ENCODE data around the gene LRRC36.
A peak's percentile ranks its signal among the peaks of the same experiment; 100 is the strongest.
"Not testable (repeated sequence)": the region's sequence is repeated elsewhere in the genome, so short reads cannot be mapped to it uniquely, and the experiment has no call there.

Gene LRRC36

DNA sequence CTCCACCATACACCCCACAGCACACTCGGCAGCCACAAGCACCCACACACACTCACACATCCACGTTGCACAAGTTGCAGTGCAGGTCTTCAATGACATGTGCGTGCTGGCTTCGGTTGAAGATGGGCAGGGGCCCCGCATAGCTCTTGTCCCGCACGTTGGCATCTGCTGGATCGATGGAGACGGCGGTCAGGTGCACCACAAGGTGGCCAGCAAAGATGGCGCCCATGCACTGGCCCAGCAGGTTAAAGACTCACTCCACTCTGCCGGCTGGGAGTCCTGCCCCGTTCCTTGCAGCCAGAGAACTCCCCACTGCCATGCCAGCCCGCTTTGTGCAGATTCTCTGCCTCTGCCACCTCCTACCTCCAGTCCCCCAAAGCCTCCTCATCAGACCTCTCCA is 74.3 kb downstream of the LRRC36 start:
- no peak for DNase-seq (ENCODE audit: low spot score)

DNA sequence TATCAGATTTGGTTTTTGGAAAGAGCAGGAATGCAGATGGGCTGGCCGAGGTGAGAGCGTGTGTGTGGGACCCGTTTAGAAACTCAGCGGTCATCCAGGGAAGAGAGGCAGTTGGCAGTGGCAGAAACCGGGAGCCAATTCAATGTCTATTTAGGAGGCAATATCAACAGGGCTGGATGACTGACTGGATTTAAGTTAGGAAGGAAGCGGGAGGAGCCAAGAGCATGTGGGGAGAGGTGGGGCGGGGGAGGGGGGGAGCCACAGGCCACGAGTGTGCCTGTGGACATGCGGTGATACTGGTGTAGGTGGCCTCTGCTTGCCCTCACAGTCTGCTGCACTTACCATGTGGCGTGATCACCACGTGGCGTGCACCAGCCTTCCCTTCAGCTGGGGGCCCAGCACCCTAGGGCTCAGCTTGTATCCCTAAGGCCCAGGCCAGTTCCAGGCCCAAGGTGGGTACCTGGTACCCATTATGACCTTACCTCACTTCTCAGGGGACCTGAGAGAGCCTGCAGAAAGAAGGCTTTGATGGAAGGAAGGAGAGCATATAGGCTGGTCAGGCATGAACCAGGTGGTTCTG is 77.5 kb downstream of the LRRC36 start:
- DNase-seq (ENCODE audit: low spot score): no peak

DNA sequence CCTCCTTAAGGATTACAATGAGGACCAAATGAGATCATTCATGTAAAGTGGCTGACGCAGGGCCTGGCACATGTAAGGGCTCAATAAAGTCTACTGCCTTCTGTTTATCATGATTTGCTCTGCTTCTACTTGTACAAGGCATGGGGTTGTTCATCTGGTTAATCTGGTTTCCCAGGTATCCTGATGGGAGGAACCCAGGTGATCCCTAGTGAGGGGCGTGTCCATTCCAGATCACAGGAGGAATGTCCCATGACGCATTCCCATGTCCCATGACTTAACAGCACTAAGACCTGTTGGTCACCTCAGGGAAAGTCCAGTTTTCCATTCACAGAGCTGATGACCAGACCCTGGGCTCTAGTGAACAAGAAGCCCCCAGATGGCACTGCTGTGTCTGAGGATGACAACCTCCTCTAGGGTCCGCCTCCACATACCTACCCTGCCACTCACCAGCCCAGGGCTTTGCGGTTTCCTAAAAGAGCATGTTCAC is 78.2 kb downstream of the LRRC36 start:
- DNase-seq (ENCODE audit: low spot score): no peak

DNA sequence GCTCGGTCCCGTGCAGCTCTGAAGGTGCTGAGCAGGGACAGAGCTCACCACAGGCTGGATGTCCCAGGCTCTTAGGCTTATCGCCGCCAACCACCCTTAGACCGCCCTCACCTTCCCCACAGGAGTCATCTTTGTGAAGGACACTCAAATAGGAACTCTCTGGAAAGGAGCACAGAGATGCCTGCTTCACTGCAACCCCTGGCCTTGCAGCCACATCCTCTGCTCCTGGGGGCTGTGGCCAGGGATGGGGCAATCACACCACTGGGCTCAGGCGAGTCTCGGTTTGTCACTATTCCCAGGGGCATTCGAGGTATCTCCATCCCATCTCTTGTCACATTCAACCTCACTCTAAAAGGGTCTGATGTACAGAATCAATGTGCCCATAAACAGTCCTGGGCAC is 78.7 kb downstream of the LRRC36 start:
- no peak for DNase-seq (ENCODE audit: low spot score)

DNA sequence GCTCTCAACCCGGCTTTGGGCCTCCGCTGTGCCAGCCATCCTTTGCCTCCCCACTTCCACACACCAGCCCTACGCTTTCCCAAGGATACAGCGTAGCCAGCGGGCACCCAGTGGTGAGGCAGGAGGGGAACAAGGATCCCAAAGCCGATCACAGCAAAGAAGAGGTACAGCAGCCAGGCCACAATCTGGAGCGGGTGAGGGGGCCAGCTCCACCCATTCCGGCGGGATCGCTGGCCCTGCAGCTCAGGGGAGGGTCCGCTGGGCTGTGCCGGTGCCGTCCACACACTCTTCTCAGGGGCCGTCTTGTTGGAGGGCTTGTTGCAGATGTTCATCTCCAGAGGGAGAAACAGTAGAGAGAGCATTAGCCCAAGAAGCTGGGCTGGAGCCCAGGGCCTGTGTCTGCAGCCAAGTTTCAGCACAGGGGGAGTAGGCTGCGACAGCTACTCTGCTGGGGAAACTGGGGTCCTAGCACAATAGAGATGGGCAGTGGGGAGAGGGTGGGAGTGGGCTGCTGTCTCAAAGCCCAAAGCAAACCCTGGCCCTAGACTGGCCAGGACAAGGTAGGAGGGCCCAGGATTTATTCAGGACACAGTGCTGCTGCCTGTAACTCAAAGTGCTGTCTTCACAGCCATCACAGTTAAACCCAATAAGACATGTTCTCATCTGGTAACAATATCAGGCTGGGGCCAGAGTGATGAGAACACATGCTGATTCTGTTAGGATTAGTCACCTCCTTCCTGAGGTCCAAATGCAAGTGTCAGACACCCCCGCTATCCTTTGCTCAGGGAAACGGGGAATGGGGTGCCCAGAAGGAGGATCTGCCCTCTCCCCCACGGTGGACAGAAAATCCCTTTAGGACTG is 79.7 kb downstream of the LRRC36 start:
- no peak for DNase-seq (ENCODE audit: low spot score)

DNA sequence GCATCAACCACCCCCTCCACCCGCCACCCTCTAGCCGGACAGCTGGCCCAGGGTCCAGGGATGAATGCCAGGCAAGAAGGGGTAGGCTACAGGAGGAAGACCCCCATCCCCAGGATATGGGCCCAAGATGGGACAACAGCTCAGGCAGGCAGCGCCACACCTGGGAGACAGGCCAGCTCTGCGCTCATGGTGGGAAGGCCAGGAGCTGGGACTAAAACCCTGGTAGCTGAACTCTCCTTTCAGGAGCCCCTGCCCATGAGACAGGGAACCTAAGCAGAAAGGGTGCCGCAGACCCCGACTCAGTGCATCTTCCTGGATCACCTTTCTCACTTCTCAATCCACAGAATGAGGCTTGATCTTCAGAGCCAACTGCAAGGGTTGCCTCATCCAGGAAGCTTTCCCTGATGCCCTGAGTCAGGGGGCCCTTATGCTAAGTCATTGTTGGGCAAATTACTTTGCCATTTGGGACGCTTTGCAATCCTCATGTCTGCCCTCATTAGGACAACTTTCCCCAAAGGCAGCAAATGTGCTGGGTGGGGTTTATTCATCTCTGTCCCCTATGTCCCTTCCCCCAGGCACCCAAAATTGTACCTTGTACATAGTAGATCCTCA is 80.7 kb downstream of the LRRC36 start:
- no peak for DNase-seq (ENCODE audit: low spot score)

DNA sequence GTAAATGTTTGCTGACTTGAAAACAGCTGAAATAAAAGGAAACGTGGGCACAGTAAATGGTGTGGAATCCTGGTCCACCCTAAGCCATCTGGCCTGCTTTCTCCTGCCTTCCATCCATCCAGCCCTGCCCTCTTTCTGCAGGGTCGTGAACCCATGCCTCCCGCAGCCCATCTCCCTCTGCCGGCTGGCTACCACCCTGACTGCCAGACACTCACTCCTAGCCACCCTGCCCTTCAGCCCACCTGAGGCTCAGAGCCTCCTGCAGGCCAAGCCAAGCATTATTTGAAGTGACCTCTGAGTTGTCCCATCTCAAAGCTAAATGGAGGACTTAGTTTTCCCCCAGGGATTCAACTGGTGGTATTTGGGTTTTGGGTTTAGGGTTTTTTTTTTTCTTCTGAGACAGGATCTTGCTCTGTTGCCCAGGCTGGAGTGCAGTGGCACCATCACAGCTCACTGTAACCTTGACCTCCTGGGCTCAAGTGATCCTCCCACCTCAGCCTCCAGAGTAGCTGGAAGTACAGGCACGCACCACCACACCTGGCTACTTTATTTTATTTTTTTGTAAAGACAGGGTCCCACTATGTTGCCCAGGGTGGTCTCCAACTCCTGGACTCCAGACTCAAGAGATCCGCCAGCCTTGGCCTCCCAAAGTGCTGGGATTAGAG is 81.3 kb downstream of the LRRC36 start:
- no peak for DNase-seq (ENCODE audit: low spot score)

DNA sequence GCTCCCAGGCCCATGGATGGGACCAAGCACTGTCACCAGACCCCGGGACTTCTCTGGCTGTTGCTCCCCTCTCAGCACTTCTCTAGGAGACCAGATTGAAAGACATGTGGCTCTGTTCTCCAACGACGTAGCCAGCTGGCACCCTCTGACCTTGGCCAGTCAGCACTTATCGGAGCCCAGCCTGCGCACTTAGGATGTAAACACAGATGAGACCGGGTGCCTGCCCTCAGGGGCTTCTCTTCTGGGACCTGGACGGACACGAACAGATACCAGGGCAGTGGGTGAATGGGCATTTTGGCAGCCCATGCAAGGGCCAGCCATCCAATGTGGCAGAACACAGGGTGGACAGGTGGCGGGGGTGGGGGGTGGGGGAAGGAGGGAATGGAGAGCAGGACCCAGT is 83.0 kb downstream of the LRRC36 start:
- no peak for DNase-seq (ENCODE audit: low spot score)

DNA sequence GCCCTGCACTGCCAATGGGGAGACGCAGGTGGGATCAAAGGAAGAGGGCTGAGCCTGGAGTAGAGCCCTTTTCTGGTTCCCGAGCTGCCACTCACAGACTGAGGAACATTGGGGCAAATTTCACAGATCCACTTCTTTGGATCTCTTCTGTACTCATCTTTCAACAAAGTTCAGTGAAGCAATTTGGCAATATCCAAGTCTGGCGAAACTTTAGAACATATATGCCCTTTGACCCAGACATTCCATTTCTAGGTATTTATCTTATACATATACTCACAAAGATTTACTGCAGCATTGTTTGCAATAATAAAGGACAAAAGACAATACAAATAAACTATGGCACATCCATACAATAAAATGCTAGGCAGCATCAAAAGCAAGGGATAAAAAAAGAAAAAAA is 84.7 kb downstream of the LRRC36 start:
- no peak for DNase-seq (ENCODE audit: low spot score)

DNA sequence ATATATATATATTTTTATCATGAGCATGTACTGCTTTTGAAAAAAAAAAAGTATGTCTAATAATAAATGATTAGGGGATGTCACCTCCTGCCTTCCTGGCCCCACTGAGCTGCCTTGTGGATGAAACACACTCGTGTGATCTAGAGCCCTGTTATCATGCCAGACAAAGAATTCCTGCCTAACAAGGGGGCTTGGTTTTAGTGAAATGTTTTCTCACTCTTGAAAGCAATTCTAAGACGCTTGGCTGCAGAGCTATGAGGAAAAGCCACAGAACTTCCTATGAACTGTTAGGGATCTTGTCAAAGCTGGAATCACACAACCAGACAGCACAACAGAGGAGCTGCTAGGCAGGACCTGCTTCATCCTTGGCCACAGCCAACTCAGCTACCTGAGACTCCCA is 85.7 kb downstream of the LRRC36 start:
- DNase-seq (ENCODE audit: low spot score): no peak

DNA sequence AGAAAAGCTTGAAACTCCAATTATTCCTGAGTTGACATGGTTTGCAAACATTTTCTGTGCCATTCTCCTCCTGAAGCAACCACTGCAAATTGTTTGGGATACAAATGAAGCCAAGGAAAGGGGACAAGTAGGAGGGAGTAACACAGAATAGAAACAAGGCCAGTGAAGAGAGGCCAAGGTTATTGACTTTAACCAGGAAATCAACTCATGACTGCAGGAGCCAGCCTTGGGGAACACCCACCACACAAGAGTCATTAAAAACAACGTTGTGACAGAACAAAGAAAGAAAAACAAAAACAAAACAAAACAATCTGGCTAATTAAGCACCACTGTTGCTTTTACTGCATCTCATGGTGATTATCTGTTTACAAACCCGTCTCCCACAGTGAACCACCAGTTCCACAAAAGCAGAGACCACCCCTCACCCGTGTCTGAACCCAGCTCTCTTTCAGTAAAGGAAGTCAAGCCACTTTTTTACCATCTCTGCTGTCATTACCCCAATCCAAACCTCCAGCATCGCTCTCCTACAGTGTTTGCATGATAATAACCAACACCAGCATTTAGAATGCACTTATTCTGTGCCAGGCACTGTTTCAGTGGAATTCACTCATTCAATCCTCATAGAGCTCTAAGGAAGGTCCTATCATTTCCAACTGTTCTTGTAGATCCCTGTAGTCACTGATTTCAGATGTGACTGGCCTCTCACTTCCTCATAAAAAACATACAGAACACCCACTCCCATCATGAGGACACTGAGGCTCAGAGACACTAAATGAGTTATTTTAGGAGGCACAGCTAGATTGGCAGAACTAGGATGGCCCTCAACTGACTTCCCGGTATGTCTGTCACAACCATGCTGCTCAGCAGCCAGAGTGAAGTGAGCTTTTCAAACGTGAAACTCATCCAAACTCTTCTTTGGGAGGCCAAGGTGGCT is 87.6 kb downstream of the LRRC36 start:
- DNase-seq (ENCODE audit: low spot score): no peak

DNA sequence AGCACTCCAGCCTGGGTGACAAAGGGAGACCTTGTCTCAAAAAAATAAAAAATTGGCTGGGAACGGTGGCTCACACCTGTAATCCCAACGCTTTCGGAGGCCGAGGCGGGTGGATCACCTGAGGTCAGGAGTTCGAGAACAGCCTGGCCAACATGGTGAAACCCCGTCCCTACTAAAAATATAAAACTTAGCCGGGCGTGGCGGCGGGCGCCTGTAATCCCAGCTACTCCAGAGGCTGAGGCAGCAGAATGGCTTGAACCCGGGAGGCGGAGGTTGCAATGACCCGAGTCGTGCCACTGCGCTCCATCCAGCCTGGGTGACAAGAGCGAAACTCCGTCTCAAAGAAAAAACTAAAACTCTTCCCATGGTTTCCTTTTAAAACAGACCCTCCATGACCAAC is 88.8 kb downstream of the LRRC36 start:
- not testable (repeated sequence) for DNase-seq (ENCODE audit: low spot score)

DNA sequence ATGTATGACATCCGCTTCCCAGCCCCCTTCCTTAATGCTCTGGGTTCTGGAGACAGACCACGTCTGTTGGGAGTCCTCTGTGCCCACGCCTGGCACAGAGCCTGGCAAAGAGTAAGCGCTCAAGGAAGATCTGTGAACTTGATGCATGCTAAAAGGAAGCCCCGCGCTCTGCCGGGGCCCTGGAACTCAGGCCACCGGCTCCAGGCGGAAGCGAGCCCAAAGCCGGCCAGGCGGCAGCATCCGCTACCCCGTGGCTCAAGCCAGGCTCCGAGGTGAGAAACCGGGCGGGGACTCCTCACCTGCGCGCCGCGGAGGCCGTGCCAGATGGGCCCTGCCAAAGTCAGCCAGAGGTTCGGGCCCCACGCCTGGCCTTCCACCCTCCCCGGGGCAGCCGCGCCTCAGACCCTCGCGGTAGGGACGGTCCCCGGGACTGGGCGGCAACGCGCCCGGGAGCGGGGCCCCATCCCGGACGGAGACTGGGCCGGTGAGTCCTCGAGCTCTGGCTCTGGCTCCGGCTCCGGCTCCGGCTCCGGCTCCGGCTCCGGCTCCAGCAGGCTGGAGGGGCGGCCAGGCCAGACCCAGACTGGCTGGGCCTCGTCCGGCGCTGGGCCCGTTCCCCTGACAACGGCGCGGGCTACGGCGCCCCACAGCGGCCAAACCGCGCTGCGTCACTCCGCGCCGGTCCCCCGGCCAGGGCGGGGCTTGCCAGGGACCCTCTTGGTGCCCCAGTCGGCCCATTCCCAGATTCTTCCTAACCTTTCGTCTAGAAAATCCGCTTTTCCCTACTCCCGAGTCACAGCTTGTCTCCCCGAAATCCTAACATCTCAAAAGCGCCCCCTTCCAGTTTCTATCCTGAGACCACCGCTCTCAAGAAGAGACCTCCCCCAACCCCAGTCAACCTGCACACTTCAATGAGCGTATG is 89.5 kb downstream of the LRRC36 start, which contains the start of gene ZDHHC1:
ZDHHC1 (minus strand) TSS at position 606 of the 922 bp plus-strand sequence. CDS start 8,702 bp downstream, outside the sequence.
- peak; percentile 60 for DNase-seq (ENCODE audit: low spot score)

DNA sequence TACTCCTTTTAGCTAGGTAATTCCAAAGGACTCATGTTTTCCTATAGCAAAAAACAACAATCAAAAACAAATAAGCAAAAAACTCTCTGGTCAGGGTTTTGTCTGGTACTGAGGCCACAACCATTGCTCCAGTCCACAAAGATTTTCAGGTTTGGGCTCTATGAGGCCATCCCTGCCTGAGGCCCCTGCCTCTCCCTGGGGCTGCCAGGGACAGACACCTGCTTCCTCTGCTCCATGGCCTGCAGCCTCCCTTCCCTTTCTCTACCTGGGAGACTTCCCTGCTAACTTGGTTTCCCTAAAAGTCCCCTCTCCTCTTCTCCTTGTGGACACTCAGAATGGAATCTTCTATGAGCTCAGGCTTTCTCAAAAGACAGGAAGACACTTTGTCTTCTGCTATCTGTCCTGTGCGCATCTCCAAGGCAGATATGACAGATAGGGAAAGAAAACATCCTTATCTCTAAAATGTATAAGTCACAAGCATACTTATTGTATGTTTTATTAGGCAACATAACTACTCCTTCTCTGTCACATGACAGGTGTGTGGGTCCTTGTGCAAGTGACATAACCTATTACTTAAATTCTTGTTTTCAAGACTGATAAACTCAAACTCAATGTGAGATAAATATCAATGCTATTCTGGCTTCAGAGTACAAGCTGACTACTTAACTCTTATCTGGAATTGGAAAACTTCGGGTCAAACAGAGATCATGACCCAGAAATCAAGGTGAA is 90.9 kb downstream of the LRRC36 start:
- DNase-seq (ENCODE audit: low spot score): no peak

DNA sequence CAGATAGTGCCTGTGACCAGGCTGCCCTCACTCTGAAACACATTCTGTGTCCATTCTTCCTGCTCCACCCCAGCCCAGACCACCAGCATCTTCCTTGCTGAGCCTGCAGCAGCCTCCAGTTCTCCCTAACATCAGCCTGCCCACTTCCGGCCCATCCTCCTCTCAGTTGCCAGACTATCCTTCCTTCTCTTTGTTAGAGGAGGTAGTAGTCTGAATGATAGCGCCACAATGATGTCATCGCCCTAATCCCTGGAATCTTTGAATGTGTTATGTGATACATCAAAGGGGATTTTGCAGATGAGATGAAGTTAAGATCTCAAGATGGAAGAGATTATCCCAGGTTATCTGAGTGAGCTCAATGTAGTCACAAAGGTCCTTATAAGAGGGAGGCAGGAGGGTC is 92.9 kb downstream of the LRRC36 start:
- DNase-seq (ENCODE audit: low spot score): no peak

DNA sequence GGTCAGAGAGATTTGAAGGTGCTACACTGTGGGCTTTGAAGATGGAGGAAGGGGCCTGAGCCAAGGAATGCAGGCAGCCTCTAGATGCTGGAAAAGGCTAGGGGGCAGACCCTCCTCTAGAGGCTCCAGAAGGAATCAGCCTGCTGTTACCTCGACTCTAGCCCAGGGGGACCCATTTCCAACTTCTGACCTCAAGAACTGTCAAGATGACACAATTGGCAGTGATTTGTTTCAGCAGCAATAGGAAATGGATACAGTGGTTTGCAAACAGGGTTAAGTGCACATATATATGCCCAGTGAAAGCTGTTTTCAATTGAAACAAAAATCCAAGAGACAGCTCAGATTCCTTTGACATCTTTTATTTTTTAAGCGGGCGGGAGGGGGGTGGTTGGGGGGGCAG is 93.3 kb downstream of the LRRC36 start:
- no peak for DNase-seq (ENCODE audit: low spot score)

DNA sequence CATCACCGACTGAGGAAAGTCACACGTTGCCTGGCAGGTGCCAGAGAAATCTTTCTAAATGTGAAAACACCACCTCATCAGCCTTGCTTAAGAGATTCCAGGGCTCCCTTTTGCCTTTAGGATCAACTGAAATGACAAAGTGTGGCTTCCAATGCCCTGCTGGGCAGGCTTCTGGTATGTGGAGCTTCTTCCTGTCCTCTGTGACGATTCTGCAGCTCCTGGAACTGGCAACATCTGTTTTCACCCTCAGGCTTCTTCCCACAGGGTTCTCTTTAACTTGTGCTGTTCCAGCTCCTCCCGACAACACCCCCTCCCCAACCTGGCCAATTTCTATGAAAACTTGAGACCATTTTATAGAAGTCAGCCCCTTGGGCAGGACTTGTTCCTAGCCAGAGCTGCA is 94.4 kb downstream of the LRRC36 start:
- DNase-seq (ENCODE audit: low spot score): no peak

DNA sequence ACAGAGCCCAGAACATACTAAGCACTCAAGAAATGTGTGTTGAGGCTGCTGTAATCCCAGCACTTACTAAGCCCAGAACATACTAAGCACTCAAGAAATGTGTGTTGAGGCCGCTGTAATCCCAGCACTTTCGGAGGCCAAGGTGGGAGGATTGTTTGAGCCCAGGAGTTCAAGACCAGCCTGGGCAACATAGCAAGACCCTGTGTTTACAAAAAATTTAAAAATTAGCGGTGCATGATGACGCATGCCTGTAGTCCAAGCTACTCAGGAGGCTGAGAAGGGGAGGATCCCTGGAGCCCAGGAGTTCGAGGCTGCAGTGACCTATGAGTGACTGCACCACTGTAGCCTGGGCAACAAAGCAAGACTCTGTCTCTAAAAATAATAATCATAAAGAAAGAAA is 96.4 kb downstream of the LRRC36 start:
- DNase-seq (ENCODE audit: low spot score): no peak

DNA sequence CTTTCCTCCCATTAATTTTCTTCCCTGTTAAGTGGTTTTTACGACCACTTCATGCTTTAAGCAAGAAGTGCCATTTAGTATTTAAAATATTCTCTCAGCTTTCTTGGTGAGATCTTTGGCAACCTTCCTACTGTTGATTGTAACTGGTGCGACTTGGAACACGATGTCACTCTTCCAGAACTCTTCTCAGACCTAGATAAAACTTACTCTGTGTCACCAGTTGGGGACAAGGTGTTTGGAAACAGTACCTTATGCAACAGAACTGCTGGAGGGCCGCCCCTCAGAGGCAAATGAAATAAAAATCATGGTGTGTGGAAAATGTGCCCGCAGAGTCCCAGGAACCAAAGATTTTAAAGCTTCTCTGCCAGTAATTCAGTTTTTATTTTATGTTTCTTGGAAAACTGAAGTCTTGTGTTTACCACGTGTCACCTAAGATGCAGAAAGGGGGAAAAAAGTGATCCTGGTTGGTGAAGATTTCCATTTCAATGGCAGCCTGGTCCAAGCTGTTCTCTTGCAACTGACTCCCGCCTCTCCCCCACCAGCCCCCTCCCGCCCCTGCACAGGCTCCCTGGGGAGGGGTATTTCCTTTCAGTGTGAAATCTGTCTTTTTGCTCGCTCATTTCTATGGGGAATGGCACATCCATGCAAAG is 97.1 kb downstream of the LRRC36 start:
- no peak for DNase-seq (ENCODE audit: low spot score)

All from putamen (tissue), 1 donor.